CD4-positive, alpha-beta T cell (primary cell): ENCODE data around the gene MPRIP. TPM values are rescaled to one million over a fixed set of nuclear protein-coding genes. Genes with fewer than 3 reads are reported as not detected.

Source experiments
- ATAC-seq: fragments of 200-7000 bp; cut with Tn5 transposase; one replicate; pipeline ENCODE4 v1.10.0; 2022; ENCODE audit warnings: mild to moderate bottlenecking; ENCODE audit not compliant: poor library complexity
- CTCF ChIA-PET: fragments of 350-600 bp; sonication (Branson Sonifier 250); formaldehyde crosslinking; loops from one replicate; lab custom pipeline; 2021; ENCODE audit warnings: antibody characterized with exemption, inconsistent platforms; lab: Charles Lee
- POLR2A ChIA-PET: fragments of 350-600 bp; sonication (Branson Sonifier 250); formaldehyde crosslinking; loops from one replicate; lab custom pipeline; 2021; ENCODE audit warnings: antibody characterized with exemption, inconsistent platforms; lab: Charles Lee
- DNase-seq, 14 experiments: peaks; one replicate each; pipeline ENCODE4 v3.0.0-alpha.2; 2013 to 2020; ENCODE audit warnings: mixed read lengths in 2 of 14
- H3K27ac ChIP-seq, 2 donors: one replicate each; pipeline versions ENCODE4 v1.5.1 to v1.7.0; 2013; ENCODE audit warnings: low read length in 2 of 2, low read depth in 1 of 2, mild to moderate bottlenecking in 1 of 2
- H3K27me3 ChIP-seq, 2 experiments: 1 replicate in 1 of 2; 2 replicates in 1 of 2; pipeline versions ENCODE4 v1.6.1 to v1.7.0; 2013; ENCODE audit warnings: low read length in 2 of 2, control low read depth in 1 of 2, mild to moderate bottlenecking in 1 of 2, moderate library complexity in 1 of 2; ENCODE audit not compliant: insufficient read depth in 2 of 2, control insufficient read depth in 1 of 2
- H3K36me3 ChIP-seq: one replicate; pipeline ENCODE4 v1.6.1; 2013; ENCODE audit warnings: low read length, control low read depth; ENCODE audit not compliant: insufficient read depth
- H3K4me1 ChIP-seq: one replicate; pipeline ENCODE4 v1.6.1; 2013; ENCODE audit warnings: low read length, control low read depth; ENCODE audit not compliant: insufficient read depth
- H3K4me3 ChIP-seq: one replicate; pipeline ENCODE4 v1.5.1; 2013; ENCODE audit warnings: mild to moderate bottlenecking, low read length, moderate library complexity
- H3K9me3 ChIP-seq, 2 experiments: 1 replicate in 1 of 2; 2 replicates in 1 of 2; pipeline versions ENCODE4 v1.6.1 to v1.7.0; 2013; ENCODE audit warnings: low read length in 2 of 2, mild to moderate bottlenecking in 2 of 2, control low read depth in 1 of 2, moderate library complexity in 1 of 2; ENCODE audit not compliant: control insufficient read depth in 1 of 2, insufficient read depth in 1 of 2
- H3K27ac Mint-ChIP-seq: one replicate; pipeline ENCODE4 v1.8.0; 2020; ENCODE audit warnings: mixed read lengths
- H3K27me3 Mint-ChIP-seq: one replicate; pipeline ENCODE4 v1.8.0; 2021; ENCODE audit warnings: mixed read lengths
- H3K36me3 Mint-ChIP-seq: one replicate; pipeline ENCODE4 v1.8.0; 2021; ENCODE audit warnings: low read depth, mixed read lengths
- H3K4me1 Mint-ChIP-seq: one replicate; pipeline ENCODE4 v1.8.0; 2021; ENCODE audit warnings: low read depth, mixed read lengths
- H3K4me3 Mint-ChIP-seq: one replicate; pipeline ENCODE4 v1.8.0; 2020; ENCODE audit warnings: mild to moderate bottlenecking, mixed read lengths
- H3K9me3 Mint-ChIP-seq: one replicate; pipeline ENCODE4 v1.8.0; 2020; ENCODE audit warnings: mixed read lengths
- CTCF ChIP-seq: fragments of 200-600 bp; IDR thresholded peaks from one replicate; pipeline ENCODE4 v1.8.0; 2022; ENCODE audit warnings: antibody characterized with exemption, mild to moderate bottlenecking
- intact Hi-C, 2 experiments: fragments of 100-400 bp; cut with DNase I in 1 of 2; cut with micrococcal nuclease in 1 of 2; formaldehyde crosslinking; loops; one replicate each; pipeline versions ENCODE4 v1.15.1 to v1.9.0; 2023 to 2025; cut with DNase I, micrococcal nuclease
- total RNA-seq, 174 experiments: library from RNA in 2 of 174; stranded (reverse) in 2 of 174; gene quantifications; one replicate each; pipeline ENCODE4 v1.2.3 and lab custom pipeline; 2021 to 2026

The MPRIP gene
- total RNA-seq, 2 experiments from 2014 or later, result 176 to 188 TPM

DNA sequence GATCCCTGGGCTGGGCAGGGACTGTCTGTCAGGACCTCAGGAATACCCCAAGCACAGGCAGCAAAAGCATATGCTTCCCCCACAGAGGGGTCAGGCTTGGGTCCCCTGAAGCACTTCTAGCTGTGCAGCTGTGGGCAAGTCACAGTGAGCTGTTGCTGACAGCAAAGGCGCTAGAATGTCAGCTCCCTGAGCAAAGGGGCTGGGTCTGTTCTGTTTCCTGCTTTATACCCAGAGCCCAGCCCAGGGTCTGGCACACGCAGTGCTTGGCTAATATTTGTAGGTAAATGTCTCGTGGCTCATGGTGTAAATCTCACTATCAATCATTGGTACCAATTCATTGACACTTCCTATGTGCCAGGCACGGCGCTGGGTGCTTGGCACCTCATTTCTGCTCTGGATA, 16.6 kb upstream of the MPRIP start:
- Mint-ChIP-seq H3K27me3 (no peaks in the 10 kb centered on the region), H3K36me3 (no peaks in the 10 kb centered on the region), H3K4me3 (no peak overlapping the region), H3K4me1 (no peaks in the 10 kb centered on the region), H3K9me3 (no peaks in the 10 kb centered on the region), H3K27ac (no peak overlapping the region)
- Histone ChIP-seq H3K27ac (no peak overlapping the region), H3K4me1 (no peaks in the 10 kb centered on the region), H3K36me3 (no peaks in the 10 kb centered on the region), H3K27me3 (no peaks in the 10 kb centered on the region), H3K4me3 (no peak overlapping the region), H3K9me3 (no peaks in the 10 kb centered on the region)
- POLR2A ChIA-PET, result no interaction called here
- intact Hi-C loops, result no loop called here
- ATAC-seq (no peak), DNase-seq (no peak)
- TF ChIP-seq CTCF, result no peak
- CTCF ChIA-PET, result interaction anchor here (0.7 kb wide), 1 partner anchor 27 kb away, joined by 3 read pairs; no protein-coding TSS in a partner anchor

DNA sequence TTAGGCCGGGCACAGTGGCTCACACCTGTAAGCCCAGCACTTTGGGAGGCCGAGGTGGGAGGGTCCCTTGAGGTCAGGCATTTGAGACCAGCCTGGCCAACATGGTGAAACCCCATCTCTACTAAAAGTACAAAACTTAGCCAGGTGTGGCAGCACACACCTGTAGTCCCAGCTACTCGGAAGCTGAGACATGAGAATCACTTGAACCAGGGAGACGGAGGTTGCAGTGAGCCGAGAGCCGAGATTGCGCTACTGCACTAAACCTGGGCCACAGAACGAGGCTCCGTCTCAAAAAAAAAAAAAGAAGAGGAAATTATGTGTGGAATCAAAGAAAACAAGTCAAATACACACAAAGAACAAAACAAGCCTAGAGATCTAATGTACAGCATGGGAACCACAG, 16.1 kb upstream of the MPRIP start:
- no peaks in the 10 kb centered on the region for H3K4me1 ChIP-seq
- no peaks in the 10 kb centered on the region for H3K9me3 Mint-ChIP-seq
- no peaks in the 10 kb centered on the region for H3K36me3 ChIP-seq
- DNase-seq (no peak), ATAC-seq (no peak)
- no peaks in the 10 kb centered on the region for H3K27me3 Mint-ChIP-seq
- no peak overlapping the region for H3K4me3 ChIP-seq
- H3K9me3 ChIP-seq, result no peaks in the 10 kb centered on the region
- ChIA-PET POLR2A (no interaction called here), CTCF (interaction anchor here (0.7 kb wide), 1 partner anchor 27 kb away, joined by 3 read pairs; no protein-coding TSS in a partner anchor)
- H3K27ac Mint-ChIP-seq, result no peak overlapping the region
- H3K4me1 Mint-ChIP-seq, result no peaks in the 10 kb centered on the region
- no peak overlapping the region for H3K4me3 Mint-ChIP-seq
- no peaks in the 10 kb centered on the region for H3K36me3 Mint-ChIP-seq
- H3K27ac ChIP-seq, result no peak overlapping the region
- intact Hi-C loops, result no loop called here
- TF ChIP-seq CTCF, result no peak
- no peaks in the 10 kb centered on the region for H3K27me3 ChIP-seq

DNA sequence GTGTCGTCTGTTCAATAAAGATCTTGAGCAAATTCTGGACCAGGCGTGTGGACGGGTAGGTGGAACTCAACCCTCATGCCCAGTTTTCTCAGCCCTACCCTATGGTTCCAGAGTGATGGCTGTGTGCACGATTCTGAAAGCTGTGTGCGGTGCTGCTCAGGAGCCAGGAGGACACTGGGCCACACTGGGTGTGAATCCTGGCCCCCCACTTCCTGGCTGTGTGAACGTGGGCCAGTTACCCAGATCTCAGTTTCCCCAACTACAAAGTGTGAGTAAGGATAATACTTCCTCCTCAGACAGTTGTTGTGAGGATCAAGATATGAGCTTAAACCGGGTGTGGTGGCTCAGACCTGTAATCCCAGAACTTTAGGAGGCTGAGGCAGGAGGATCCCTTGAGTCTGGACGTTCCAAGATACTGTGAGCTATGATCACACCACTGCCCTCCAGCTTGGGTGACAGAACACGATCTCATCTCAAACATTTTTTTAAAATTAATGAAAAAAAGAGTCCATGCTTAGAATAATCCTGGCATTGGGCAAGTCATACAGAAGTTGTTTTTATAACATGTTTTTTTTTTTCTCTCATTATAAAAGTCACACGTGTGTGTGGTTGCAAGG, 14.7 kb upstream of the MPRIP start:
- ATAC-seq, result no peak
- Mint-ChIP-seq H3K27ac (no peak overlapping the region), H3K36me3 (no peaks in the 10 kb centered on the region), H3K9me3 (no peaks in the 10 kb centered on the region), H3K27me3 (no peaks in the 10 kb centered on the region), H3K4me1 (no peaks in the 10 kb centered on the region), H3K4me3 (no peak overlapping the region)
- DNase-seq, result no peak
- H3K36me3 ChIP-seq, result no peaks in the 10 kb centered on the region
- no peak for TF ChIP-seq CTCF
- no peak overlapping the region for H3K4me3 ChIP-seq
- CTCF ChIA-PET, result no interaction called here
- no peaks in the 10 kb centered on the region for H3K4me1 ChIP-seq
- no peaks in the 10 kb centered on the region for H3K9me3 ChIP-seq
- no peak overlapping the region for H3K27ac ChIP-seq
- H3K27me3 ChIP-seq, result no peaks in the 10 kb centered on the region
- intact Hi-C loops, result no loop called here
- POLR2A ChIA-PET, result interaction anchor here (1.1 kb wide), 1 partner anchor 11 kb away, joined by 4 read pairs; no protein-coding TSS in a partner anchor
